ENCODE measurements around the gene S100A5.
"Not testable (repeated sequence)": the region's sequence is repeated elsewhere in the genome, so short reads cannot be mapped to it uniquely, and the experiment has no call there.

The S100A5 gene

GRCh38 chr1:153540394-153541361 is at the start of gene S100A5:
TSS of gene S100A5 (minus strand) at chr1:153540934. CDS start at chr1:153540191, 743 bp downstream.
- DNase-seq: peak; percentile 31

DNA sequence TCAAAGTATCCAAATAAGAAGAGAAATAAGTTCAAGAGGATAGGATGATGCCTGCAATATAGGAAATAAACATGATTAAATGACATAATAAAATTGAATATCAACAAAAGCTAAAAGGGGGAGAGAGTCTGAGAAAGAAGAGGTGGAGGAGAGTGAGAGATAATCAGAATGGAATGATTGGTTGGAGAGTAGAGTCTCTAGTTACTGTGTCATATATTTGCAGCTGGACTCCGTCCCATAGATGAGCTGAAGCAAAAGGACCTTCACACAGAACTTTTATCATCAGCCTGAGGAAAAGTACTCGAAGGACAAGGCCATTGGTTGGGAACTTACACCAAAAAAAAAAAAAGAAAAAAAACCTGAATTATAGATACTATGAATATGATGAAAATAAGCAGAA is 47.7 kb upstream of the S100A5 start:
- DNase-seq: no peak

DNA sequence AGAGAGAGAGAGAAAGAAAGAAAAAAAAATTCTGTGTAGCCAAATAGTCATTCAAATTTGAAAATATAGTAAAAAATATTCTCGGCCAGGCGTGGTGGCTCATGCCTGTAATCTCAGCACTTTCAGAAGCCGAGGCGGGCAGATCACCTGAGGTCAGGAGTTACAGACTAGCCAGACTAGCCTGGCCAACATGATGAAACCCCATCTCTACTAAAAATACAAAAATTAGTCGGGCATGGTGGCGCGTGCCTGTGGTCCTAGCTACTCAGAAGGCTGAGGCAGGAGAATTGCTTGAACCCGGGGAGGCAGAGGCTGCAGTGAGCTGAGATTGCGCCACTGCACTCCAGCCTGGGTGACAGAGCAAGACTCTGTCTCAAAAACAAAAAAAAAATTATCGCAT is 47.3 kb upstream of the S100A5 start:
- not testable (repeated sequence) for DNase-seq

DNA sequence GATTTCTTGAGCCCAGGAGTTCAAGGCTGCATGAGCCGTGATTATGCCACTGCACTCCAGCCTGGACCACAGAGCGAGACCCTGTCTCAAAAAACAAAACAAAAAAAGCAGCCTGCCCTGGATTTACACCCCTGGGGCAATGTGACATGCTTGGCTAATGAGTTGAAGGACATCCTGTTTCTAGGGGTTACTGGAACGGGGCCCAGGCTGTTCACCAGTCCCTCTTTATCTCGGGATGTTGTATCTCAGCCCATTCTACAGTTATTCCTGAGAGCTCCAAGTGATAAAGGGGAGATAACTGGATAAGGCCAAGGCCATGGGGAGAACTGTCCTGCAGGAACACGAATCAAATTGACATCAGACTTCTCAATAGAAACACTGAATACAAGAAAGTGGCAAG is 46.6 kb upstream of the S100A5 start:
- DNase-seq: no peak

- no peak for DNase-seq
Measured at GRCh38 chr1:153586347-153586746, 45.6 kb upstream of the S100A5 start.

- DNase-seq: no peak
Measured at GRCh38 chr1:153585006-153585405, 44.3 kb upstream of the S100A5 start.

- DNase-seq: no peak
Measured at GRCh38 chr1:153583976-153584375, 43.2 kb upstream of the S100A5 start.

GRCh38 chr1:153583514-153583913 is 42.8 kb upstream of the S100A5 start:
- DNase-seq: not testable (repeated sequence)

- DNase-seq: not testable (repeated sequence)
Measured at GRCh38 chr1:153582836-153583235, 42.1 kb upstream of the S100A5 start.

DNA sequence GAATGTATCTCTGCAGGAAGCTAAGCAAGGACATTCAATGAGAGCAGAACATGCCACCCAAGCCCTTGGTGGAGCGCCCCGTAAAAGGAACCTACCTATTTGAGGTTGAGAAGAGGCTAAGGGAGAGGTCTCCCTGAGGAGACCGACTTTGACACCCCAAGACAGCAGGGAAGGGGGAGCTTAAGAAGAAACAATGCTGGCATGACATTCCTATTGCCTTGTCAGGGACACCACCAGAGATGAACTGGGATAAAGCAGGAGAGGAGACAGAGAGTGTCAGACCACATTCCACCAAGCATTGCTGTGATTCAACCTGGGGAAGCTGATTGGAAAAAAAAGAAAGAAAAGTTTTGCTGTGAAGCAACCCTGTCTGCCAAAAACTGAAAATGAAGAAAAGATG is 38.2 kb upstream of the S100A5 start:
- DNase-seq: no peak

DNA sequence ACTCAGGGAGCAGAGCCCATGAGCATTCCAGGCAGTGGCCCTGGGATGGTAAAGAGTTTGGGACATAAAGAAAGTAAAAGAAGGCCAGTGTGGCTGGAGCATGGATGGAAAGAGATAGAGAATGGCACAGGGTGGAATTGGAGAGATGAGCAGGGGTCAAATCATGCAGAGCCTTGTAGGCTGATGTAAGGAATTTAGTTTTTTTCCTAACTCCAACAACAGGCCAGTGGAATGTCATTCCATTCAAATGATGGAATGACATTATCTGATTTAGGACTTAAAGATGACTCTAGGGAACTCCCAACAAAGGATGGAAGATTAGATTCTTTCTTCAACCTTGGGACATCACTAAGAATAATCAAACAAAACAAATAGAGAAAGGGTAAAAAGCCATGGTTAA is 37.8 kb upstream of the S100A5 start:
- no peak for DNase-seq

DNA sequence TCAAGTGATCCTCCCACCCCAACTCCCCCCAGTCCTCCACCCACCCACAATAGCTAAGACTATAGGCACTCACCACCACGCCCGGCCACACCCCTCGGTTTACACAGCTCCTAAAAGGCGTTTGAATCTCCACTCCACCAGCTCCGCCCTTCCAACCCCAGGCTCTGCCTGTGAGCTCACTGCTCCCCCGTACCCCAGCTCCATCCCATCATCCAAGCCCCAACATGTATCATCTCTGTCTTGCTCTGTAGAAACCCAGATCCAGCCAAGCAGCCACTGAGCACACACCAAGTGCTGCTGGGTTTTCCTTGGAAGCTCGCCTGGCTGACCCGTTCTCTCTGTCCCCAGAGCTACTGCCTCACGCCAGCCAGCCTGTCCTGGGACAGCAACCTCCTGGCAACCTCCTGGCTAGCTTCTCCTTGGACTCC is 36.9 kb upstream of the S100A5 start:
- no peak for DNase-seq

DNA sequence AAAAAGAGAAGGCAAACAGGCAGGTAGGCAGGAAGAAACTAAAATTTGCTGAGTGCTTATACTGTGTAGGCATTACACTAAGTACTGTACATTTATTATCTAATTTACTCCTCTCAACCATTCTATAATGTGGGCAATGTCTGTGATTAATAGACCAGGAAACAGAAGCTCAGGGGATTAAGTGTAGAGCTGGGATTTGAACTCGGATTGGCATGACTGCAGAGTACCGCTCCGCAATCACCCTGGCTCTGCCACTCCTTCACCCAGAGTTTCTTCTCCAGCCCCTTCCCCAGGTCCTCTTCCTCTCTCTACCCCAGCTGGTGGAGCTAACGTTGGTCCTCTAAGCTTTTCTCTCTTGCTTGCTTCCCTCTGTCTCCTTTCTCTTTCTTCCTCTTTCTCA is 36.4 kb upstream of the S100A5 start:
- no peak for DNase-seq

- not testable (repeated sequence) for DNase-seq
Measured at GRCh38 chr1:153575497-153575896, 34.8 kb upstream of the S100A5 start.

DNA sequence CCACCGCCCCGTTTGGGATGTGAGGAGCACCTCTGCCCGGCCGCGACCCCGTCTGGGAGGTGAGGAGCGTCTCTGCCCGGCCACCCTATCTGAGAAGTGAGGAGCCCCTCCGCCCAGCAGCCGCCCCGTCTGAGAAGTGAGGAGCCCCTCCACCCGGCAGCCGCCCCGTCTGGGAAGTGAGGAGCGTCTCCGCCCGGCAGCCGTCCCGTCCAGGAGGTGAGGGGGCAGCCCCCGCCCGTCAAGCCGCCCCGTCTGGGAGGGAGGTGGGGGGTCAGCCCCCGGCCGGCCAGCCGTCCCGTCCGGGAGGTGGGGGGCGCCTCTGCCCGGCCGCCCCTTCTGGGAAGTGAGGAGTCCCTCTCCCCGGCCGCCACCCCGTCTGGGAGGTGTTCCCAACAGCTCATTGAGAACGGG is 34.4 kb upstream of the S100A5 start:
- not testable (repeated sequence) for DNase-seq

DNA sequence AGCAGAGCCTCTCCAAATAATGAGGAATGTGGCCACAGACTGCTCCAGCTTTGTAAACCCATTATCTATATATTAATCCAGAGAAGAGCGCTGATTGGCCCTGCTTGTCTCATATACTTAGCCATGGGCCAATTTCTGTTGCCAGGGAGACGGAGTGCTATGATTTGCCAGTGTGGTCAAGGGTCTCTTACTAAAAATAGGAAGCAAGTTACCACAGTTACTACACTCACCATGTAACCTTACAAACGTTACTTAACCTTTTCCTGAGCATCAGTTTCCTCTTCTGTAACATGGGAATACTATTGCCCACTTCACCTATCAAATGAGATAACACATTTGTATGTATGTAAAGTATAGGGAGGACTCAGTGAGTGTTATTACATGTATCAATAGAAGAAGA is 32.6 kb upstream of the S100A5 start:
- no peak for DNase-seq

DNA sequence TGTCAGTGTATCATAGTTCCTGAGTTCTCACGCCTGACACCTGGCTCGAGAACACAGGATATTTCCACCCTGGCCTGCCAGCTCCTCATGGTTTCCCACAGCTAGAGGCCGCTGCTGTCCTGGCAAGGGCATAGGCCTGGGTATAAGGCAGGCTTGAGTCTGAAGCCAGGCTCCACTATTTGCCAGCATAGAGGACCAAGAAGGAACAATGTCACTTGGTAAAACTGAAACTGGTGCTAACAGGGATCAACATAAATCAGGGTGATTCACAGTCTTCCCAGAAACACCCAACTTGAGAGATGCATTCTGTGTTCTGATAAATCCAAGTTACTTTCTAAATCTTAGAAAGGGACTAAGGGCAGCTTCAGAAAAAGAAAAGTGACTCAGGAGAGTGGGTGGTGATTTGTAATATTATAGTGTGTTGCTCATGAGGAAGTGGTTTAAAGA is 31.9 kb upstream of the S100A5 start:
- peak; percentile 51 for DNase-seq

GRCh38 chr1:153571706-153572105 is 31.0 kb upstream of the S100A5 start:
- DNase-seq: no peak

DNA sequence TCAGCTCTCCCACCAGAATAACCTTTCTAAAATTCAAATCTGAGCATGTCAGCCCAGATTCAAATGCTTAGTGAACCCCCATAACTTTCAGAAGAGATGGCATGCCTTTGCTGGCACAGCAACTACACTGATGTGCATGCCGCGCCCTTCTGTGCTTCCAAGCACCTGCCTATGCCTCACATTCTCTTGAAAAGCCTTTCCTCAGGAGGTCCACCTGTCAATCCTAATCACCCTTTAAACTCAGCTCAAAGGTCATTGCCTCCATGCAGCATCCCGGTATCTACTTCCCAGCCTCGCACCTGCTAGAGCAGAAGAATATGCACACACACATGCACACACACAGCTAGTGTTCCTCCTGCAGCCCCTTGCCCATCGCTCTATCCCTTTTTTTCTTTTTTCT is 30.1 kb upstream of the S100A5 start:
- no peak for DNase-seq

GRCh38 chr1:153569465-153569864 is 28.7 kb upstream of the S100A5 start:
- DNase-seq: no peak

DNA sequence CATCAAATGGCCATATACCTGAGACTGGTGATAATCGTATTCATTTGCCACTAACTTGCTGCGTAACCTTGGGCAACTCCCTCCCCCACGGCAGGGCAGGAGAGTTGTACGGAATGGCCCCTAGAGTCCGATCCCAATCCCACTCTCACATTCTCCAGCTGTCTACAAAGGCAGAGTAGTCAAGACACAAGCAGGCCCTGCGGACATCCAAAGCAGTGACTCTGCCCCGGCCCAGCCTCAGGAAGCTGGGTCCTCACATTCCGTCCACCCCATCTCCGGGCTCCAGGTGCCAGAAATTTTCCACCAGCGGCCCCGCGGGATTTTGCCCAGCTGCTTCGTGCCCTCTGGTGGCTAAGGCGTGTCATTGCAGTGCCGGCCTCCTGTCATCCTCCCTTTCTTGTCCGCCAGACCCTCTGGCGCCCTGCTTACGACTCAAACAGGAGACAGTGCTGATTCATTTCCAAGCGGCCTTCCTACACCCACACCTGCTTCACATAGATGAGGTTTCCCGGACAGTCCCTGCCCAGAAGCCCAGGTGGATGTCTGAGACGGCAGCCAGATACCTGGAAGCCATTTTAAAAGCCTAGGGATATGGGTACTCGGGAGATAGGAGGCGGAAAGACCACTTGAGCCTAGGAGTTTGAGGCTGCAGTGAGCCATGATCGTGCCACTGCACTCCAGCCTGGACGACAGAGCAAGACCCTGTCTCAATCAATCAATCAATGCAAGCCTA is 27.8 kb upstream of the S100A5 start:
- DNase-seq: peak; percentile 80

DNA sequence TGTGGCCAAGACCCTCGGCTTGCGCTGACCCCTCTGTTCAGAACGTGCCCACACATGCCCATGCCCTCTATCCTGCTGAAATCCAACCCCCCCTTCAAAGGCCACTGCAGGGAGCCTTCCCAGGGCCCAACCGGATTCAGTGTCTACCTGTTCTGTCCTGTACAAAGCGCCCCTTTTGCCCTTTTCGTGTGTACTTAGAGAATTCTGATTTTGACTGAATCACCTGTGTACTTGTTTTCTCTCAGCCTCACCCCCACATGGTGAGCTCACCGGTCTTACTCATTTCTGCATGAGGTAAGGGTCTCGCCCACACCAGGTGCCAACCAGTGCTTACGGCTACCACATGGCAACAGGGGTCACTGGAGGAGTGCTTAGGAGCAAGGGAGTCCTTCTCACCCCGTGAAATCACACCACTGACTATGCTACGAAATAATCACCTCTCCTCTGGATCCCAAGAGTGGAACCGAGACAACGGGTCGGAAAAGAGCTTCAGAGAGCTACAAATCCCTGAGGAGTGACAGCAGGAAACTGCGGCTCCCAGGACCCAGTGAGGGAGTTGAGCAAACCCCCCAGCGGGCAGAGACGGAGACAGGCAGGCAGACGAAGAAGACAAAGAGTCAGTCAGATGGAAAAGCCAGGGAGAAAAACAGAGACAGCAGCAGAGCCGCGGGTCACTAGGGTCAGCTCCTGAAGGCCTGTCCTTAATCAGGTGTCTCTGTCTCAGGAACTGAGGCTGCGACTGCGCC is 27.1 kb upstream of the S100A5 start:
- peak; percentile 44 for DNase-seq
